ENCODE results near the gene RUSF1.

The RUSF1 gene

DNA sequence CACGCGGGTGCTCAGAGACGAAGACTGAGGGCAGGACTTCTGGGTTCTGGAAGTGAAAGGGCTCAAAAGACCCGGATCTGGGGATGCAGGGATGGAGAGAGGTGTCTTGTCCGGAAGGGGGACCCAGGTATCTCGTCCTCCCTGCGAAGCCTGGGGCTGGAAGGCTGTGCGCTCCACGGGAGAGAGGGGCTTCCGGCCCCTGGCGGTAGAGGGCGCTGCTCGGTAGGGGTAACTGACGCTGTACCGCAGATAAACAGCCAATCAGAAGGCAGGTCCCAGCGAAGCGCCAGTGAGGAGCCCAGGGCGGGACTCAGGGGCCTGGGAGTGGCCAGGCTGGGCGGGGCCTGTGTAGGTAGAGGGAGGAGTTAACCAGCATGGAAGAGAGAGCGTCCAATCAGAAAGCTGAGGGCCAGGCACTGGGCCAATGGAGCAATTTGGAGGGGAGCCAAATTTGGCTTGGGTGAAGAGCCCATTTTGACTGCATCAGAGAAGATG lies 35.4 kb downstream of the RUSF1 start:
- in situ Hi-C loops (cut with HindIII; ENCODE audit: low sequenced_read_pairs) = loop anchor here (25.0 kb wide), 2 partner anchors 410 to 535 kb away; partner anchors contain the start of genes ORAI3, ZNF646 and ZNF668

DNA sequence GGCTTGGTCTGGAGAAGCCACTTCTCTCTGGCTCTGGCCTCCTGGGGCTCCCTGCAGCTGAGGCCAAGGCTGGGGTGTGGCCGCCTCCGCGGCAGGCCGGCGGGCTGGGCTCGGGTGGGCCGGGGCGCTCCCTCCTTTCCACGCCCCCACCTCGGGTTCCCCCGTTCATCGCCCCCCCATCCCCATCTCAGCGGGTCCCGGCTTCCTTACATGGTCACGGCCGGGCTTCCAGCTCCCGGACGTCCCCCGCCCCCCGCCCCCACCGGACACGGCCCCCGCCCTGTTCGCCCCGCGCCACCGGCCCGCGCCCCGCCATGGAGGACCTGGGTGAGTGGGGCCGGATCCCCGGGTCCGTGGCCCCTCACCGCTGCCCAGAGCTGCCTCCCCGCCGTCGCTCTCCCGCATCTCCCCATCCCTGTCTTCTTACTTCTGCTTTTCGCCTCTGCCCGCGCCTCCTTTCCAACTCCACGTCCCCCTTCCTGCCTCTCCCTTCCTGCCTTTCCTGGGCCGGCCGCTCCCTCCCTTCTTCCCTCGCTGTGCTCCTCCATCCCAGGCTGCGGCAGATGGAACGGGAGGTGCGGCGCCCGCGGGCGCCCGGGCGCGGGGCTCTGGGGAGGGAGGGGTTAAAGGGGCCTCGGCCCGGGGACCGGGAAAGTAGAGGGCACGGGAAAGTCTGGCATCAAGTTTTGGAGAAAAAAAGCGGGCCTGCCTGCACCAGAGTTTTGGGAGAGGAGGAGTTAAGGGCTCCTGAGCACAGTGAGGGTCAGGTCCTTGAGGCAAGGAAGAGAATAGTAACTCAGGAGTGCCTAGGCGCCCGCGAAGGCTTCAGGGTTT lies 36.1 kb downstream of the RUSF1 start, which contains the start of gene TGFB1I1:
Gene TGFB1I1, plus strand, starts transcription at position 278 of the 834 bp plus-strand sequence. Its CDS starts 37 bp downstream, at position 315.
- in situ Hi-C loops (cut with HindIII; ENCODE audit: low sequenced_read_pairs) = loop anchor here (25.0 kb wide), 2 partner anchors 410 to 535 kb away; partner anchors contain the start of genes ORAI3, ZNF646 and ZNF668

DNA sequence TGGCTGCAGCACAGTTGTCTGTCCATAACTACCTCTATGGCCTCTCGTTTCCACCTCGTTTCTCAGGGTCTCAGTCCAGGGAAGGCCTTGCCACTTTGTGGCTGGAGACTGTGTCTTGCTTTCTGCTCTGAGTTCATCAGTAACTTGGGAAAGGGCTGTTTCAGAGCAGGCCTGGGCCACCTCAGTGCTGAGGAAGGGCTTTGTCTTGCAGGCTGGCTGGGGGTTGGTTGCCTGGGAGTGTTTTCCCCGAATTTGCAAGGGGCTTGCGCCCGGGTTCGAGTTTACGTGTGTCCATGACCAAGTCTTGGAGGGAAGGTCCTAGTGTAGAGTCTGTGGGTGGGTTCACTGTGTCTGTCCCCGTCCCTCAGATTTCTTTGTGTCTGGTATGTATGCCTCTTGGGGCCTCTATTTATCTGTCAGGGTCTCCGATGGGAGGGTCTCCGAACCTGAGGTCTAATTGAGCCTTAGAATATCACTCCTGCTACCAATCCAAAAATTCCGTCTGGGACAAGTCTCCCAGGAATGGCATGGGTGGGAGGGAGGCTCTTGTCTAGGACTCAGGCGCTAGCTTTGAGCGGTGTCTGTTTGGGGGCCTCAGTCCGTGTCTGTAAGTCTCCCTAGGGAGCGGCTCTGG lies 36.8 kb downstream of the RUSF1 start:
- in situ Hi-C loops (cut with HindIII; ENCODE audit: low sequenced_read_pairs) = loop anchor here (25.0 kb wide), 2 partner anchors 409 to 534 kb away; partner anchors contain the start of genes ORAI3, ZNF646 and ZNF668

DNA sequence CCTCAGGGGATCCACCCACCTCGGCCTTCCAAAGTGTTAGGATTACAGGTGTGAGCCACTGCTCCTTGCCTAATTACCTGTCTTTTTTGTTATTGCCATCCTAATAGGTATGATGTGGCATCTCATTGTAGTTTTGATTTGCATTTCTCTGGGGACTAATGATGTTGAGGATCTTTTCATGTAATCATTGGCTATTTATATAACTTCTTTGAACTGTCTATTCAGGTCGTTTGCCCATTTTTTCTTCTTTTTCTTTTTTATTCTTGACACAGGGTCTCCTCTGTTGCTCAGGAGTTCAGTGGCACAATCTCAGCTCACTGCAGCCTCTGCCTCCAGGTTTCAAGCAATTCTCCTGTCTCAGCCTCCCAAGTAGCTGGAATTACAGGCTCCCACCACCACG lies 37.6 kb downstream of the RUSF1 start:
- in situ Hi-C loops (cut with HindIII; ENCODE audit: low sequenced_read_pairs) = loop anchor here (25.0 kb wide), 2 partner anchors 408 to 533 kb away; partner anchors contain the start of genes ORAI3, ZNF646 and ZNF668

DNA sequence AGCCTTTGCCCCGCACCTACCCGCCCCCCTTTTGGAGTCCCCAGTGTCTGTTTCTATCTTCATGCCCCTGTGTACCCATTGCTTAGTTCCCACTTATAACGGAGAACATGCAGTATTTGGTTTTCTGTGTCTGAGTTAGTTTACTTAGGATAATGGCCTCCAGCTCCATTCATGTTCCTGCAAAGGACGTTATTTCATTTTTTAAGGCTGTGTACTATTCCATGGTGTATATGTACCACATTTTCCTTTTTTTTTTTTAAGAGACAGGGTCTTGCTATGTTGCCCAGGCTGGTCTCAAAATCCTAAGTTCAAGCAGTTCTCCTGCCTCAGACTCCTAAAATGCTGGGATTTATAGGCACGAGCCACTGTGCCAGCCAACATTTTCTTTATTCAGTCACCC lies 40.3 kb downstream of the RUSF1 start:
- in situ Hi-C loops (cut with HindIII; ENCODE audit: low sequenced_read_pairs) = loop anchor here (25.0 kb wide), 2 partner anchors 406 to 531 kb away; partner anchors contain the start of genes ORAI3, ZNF646 and ZNF668

DNA sequence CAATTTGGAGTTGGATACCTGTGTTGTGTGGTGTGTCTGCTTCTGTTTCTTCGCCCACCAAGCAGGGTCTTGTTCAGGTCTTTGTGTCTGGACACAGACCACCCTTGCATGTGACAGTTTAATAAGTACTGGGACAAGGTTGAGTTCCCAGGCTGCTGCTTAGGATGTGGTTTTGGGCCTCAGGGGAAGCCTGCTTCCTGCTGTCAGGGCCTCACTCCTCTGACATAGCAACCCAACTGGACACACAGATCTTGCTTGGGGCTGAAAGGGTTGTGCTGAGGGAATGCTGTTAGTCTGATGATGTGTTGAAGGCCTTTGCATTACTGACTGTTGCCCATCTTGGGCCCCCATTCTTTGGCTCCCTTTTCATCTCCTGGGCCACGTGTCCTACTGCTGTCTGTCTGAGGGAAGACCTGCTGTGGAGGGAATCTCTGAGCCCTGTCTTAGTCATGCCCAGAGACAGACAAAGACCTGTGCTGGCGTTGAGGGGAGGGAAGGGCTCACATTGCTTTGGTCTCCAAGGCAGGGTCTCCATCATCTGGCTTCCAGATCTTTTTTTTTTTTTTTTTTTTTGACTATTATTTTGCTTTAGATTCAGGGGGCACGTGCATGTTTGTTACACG lies 40.9 kb downstream of the RUSF1 start:
- in situ Hi-C loops (cut with HindIII; ENCODE audit: low sequenced_read_pairs) = loop anchor here (25.0 kb wide), 2 partner anchors 405 to 530 kb away; partner anchors contain the start of genes ORAI3, ZNF646 and ZNF668

DNA sequence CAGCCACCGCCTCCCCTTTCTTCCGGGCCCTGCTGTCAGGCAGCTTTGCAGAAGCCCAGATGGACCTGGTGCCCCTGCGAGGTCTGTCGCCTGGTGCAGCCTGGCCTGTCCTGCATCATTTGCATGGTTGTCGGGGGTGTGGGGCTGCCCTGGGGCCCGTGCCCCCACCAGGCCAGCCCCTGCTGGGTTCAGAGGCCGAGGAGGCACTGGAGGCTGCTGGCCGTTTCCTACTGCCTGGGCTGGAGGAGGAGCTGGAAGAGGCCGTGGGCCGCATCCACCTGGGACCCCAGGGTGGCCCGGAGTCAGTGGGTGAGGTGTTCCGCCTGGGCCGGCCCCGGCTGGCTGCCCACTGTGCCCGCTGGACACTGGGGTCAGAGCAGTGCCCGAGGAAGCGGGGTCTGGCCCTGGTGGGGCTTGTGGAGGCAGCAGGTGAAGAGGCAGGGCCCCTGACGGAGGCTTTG lies 41.8 kb downstream of the RUSF1 start:
- in situ Hi-C loops (cut with HindIII; ENCODE audit: low sequenced_read_pairs) = loop anchor here (25.0 kb wide), 2 partner anchors 404 to 529 kb away; partner anchors contain the start of genes ORAI3, ZNF646 and ZNF668

DNA sequence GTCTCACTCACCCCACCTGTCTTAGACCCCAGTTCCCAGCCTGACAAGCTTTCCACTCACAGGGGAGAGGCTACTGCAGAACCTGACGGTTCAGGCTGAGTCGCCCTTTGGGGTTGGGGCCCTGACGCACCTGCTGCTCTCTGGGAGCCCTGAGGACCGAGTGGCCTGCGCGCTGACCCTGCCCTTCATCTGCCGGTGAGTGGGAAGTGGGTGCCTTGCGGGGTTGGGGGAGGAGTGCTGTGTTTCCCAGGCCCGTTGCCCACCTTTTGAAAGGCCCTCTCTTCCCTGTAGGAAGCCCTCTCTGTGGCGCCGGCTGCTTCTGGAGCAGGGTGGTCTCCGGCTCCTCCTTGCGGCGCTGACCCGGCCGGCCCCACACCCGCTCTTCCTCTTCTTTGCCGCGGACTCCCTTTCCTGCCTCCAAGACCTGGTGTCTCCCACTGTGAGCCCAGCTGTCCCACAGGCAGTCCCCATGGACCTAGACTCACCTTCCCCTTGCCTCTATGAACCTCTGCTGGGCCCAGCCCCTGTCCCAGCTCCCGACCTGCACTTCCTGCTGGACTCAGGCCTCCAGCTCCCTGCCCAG lies 42.3 kb downstream of the RUSF1 start:
- in situ Hi-C loops (cut with HindIII; ENCODE audit: low sequenced_read_pairs) = loop anchor here (25.0 kb wide), 2 partner anchors 404 to 529 kb away; partner anchors contain the start of genes ORAI3, ZNF646 and ZNF668

DNA sequence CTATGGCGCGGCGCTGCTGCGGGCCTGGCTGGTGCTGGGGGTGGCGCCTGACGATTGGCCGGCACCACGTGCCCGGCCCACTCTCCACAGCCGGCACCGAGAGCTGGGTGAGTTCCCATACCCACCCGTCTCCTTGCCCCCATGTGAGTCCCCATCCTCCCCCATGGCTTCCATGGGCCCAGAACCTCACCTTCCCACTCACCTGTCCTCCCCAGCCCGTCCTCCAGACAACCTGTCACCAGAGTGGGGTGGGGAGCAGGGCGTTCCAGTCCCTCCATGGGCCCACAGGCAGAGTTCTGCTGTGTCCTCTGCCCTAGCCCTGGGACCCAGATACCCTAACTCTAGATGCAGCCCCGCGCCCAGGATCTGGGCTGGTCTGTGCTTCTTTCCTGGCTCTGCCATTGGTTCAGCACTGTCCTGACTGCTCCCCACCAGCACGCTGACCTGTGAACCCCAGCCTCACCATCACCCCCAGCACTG lies 43.4 kb downstream of the RUSF1 start:
- in situ Hi-C loops (cut with HindIII; ENCODE audit: low sequenced_read_pairs) = loop anchor here (5.0 to 25.0 kb wide), 4 partner anchors 62 to 528 kb away; partner anchors contain the start of genes AHSP, ORAI3, ZNF646 and ZNF668

DNA sequence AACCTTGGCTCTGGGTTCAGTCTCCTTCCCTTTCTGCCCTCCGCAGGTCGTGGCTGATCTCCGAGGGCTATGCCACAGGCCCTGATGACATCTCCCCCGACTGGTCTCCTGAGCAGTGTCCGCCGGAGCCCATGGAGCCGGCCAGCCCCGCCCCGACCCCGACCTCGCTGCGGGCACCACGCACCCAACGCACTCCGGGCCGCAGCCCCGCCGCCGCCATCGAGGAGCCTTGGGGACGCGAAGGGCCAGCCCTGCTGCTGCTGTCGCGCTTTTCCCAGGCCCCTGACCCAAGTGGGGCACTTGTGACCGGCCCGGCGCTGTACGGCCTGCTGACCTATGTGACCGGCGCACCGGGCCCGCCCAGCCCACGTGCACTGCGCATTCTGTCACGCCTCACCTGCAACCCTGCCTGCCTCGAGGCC lies 43.8 kb downstream of the RUSF1 start:
- in situ Hi-C loops (cut with HindIII; ENCODE audit: low sequenced_read_pairs) = loop anchor here (5.0 to 25.0 kb wide), 4 partner anchors 63 to 527 kb away; partner anchors contain the start of genes AHSP, ORAI3, ZNF646 and ZNF668

DNA sequence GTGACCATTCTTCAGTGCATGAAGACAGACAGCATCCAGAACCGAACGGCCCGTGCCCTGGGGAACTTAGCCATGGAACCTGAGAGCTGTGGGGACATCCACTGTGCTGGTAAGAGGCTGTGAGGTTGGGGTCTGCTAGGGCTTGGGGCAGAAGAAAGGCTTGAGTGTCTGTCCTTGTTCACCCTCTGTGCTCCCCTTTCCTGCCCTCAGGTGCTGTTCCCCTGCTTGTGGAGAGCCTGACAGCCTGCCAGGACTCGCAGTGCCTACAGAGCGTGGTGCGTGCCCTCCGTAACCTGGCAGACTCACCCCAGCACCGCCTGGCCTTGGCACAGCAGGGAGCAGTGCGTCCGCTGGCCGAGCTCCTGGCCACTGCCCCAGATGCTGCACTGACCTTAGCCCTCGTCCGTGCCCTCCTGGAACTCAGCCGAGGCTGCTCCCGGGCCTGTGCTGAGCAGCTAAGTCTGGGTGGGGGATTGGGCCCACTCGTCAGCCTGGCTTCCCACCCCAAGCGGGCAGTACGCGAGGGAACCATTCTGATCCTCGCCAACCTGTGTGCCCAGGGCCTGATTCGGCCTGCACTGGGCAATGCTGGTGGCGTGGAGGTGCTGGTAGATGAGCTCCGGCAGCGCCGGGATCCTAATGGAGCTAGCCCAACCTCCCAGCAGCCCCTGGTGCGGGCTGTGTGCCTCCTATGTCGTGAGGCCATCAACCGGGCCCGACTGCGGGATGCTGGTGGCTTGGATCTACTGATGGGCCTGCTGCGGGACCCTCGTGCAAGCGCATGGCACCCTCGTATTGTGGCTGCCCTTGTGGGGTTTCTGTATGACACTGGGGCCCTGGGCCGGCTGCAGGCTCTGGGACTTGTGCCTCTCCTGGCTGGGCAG lies 46.0 kb downstream of the RUSF1 start:
- in situ Hi-C loops (cut with HindIII; ENCODE audit: low sequenced_read_pairs) = loop anchor here (5.0 to 25.0 kb wide), 4 partner anchors 65 to 525 kb away; partner anchors contain the start of genes AHSP, ORAI3, ZNF646 and ZNF668

DNA sequence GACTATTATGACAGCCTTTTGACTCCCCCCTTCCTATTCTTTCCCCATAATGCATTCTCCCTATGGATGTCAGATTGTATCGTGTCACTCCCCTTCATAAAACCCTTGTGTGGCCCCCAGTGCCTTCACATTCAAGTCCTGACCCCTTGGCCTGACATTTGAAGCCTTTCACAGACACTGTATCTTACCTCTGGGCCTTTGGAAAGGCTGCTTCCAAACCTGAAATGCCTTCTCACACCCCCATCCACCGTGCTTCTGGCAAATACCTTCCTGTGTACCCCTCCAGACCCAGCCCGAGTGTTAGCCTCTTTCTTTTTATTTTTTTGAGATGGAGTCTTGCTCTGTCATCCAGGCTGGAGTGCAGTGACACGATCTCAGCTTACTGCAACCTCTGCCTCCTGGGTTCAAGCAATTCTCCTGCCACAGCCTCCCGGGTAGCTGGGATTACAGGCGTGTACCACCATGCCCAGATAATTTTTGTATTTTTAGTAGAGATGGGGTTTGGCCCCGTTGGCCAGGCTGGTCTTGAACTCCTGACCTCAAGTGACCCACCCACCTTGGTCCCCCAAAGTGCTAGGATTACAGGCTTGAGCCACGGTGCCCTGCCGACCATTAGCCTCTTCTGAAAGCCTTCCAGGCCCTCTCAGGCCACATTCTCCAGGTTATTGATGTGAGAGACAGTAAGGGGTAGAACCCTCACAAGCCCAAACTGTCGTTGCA lies 46.8 kb downstream of the RUSF1 start:
- in situ Hi-C loops (cut with HindIII; ENCODE audit: low sequenced_read_pairs) = loop anchor here (5.0 to 25.0 kb wide), 4 partner anchors 66 to 524 kb away; partner anchors contain the start of genes AHSP, ORAI3, ZNF646 and ZNF668

DNA sequence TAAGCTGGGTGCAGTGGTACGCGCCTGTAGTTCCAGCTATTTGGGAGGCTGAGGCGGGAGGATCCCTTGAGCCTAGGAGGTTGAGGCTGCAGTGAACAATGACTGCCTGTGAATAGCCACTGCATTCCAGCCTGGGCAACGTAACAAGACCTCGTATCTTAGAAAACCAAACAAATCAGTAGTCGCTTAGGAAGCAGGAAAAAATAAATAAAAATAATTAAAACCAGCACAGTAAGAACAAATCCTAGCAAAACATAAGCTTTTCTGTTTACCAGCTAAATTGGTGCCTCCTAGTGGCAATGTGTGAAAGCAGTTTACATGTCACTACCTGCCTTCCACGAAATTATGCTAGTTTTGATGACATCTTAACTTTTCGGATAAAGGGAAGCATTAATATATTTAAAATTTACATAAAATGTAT lies 47.6 kb downstream of the RUSF1 start:
- in situ Hi-C loops (cut with HindIII; ENCODE audit: low sequenced_read_pairs) = loop anchor here (5.0 to 25.0 kb wide), 4 partner anchors 67 to 523 kb away; partner anchors contain the start of genes AHSP, ORAI3, ZNF646 and ZNF668

DNA sequence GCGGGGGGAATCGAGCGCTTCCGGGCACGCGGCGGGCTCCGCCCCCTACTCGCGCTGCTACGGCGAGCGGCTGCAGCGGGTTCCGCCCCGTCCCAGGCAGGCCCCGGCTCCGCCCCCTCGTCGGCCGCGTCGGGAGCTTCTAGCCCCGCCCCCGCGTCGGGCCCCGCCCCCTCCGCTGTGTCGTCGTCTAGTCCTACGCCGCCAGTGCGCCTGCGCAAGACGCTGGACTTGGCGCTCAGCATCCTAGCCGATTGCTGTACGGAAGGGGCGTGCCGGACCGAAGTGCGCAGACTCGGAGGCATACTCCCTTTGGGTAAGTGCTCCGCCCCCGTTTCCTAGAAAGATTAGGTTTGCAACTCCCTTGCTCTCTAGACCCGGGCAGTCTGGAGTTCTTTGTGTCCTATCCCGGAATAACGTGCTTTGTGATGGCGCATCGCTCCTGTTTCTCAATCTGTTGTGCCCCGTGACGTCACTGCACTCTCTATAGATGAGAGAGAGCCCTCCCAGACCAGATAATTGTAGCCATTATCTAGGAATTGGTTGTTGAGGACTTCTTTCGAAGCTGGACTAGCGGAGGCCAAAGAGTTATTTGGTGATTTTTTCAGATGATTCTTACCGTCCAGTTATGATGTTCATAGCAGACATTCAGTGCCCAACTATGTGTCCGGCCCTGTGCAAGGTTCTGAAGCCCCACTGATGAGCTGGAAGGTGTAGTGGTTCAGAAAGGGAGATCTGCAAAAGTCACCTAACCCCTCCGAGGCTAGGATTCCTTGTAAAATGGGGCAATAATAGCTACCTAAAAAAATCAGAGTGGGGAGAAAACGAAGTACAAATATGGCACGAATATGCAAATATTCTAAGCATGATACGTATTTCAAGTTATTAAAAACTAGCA lies 48.3 kb downstream of the RUSF1 start:
- in situ Hi-C loops (cut with HindIII; ENCODE audit: low sequenced_read_pairs) = loop anchor here (5.0 to 25.0 kb wide), 4 partner anchors 67 to 523 kb away; partner anchors contain the start of genes AHSP, ORAI3, ZNF646 and ZNF668

DNA sequence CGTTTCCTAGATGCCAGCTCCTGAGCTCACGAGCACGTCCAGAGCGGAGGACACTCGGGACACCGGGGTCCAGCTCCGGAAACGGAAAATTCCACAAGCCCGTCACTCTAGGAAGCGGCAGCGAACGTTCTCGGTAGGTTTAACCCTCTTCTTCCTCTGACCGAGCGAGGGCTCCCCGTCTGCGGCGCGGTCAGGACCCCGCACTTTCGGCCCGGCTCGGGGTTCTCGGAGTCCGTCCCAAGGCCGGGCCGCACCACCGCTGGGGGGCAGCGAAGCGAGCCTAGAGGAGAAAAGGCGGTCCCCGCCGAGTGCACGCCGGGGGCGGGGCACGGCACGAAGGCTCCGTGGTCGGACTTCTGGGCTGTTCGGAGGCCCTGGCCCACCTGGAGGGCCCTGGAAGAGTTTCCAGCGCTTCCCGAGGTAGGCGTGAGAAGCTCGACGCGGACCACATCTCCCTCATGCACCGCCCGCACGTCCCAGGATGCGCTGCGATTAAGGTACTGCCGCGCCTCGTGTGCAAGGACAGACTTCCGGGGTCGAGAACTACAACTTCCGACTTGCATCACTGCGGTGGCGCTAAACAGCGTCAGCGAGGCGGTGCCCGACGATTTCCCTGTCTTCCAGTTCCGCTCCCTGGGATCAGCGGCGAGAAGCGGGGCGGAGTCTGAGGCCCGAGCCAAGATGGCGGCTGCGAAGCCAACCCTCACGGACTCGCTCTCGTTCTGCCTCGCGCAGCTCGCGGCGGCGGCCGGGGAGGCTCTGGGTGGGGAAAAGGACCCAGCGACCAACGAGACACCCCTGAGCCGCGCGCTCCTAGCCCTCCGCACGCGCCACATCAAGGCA lies 49.1 kb downstream of the RUSF1 start, which contains the start of gene ARMC5:
Gene ARMC5, plus strand, starts transcription at position 658 of the 843 bp plus-strand sequence. Its CDS starts 24 bp downstream, at position 682.
- in situ Hi-C loops (cut with HindIII; ENCODE audit: low sequenced_read_pairs) = loop anchor here (25.0 kb wide), 2 partner anchors 397 to 522 kb away; partner anchors contain the start of genes ORAI3, ZNF646 and ZNF668
